ENCODE measurements around the gene CHN2. TPM values are rescaled to one million over a fixed set of nuclear protein-coding genes. Genes with fewer than 3 reads are reported as not detected.

CHN2 gene
- polyA plus RNA-seq, 1 experiment = not detected

GRCh38 chr7:29197916-29198315, 3.3 kb downstream of the CHN2 start:
- no peak for TF ChIP-seq CTCF (IDR thresholded peaks at IDR 0.05; ENCODE audit: low read depth, low read length)
- Histone ChIP-seq H3K27me3 (ENCODE audit: control insufficient read depth, insufficient read depth, low read length) (peaks cover 26% of the 10 kb centered on the region), H3K4me3 (ENCODE audit: low read depth, low read length) (no peak overlapping the region), H3K27ac (ENCODE audit: low read depth, low read length) (no peak overlapping the region), H3K9me3 (ENCODE audit: control insufficient read depth, insufficient read depth, low read length) (no peaks in the 10 kb centered on the region; the same call in 1 of the 2 replicates)
- DNase-seq (ENCODE audit: low read depth, low spot score) = no peak
- CTCF ChIA-PET = interaction anchor here (0.5 to 0.7 kb wide), 2 partner anchors 8 to 24 kb away, joined by 3 to 6 read pairs; no protein-coding TSS in a partner anchor
- POLR2A ChIA-PET = no interaction called here

- Histone ChIP-seq H3K27ac (ENCODE audit: low read depth, low read length) (no peak overlapping the region), H3K27me3 (ENCODE audit: control insufficient read depth, insufficient read depth, low read length) (peaks cover 14% of the 10 kb centered on the region), H3K9me3 (ENCODE audit: control insufficient read depth, insufficient read depth, low read length) (no peaks in the 10 kb centered on the region), H3K4me3 (ENCODE audit: low read depth, low read length) (no peak overlapping the region)
- POLR2A ChIA-PET = no interaction called here
- CTCF ChIA-PET = no interaction called here
- no peak for DNase-seq (ENCODE audit: low read depth, low spot score)
- TF ChIP-seq CTCF (IDR thresholded peaks at IDR 0.05; ENCODE audit: low read depth, low read length) = no peak
Observed at GRCh38 chr7:29199776-29200175, 5.2 kb downstream of the CHN2 start.

GRCh38 chr7:29202651-29203069, 8.1 kb downstream of the CHN2 start:
- no peak for TF ChIP-seq CTCF (IDR thresholded peaks at IDR 0.05; ENCODE audit: low read depth, low read length)
- H3K27me3 ChIP-seq (ENCODE audit: control insufficient read depth, insufficient read depth, low read length) = no peaks in the 10 kb centered on the region
- no peak overlapping the region for H3K27ac ChIP-seq (ENCODE audit: low read depth, low read length)
- H3K4me3 ChIP-seq (ENCODE audit: low read depth, low read length) = no peak overlapping the region
- DNase-seq (ENCODE audit: low read depth, low spot score) = no peak
- POLR2A ChIA-PET = no interaction called here
- CTCF ChIA-PET = no interaction called here
- no peaks in the 10 kb centered on the region for H3K9me3 ChIP-seq (ENCODE audit: control insufficient read depth, insufficient read depth, low read length)

- POLR2A ChIA-PET = no interaction called here
Observed at GRCh38 chr7:29204491-29205272, 10.1 kb downstream of the CHN2 start.

More at GRCh38 chr7:29204491-29205272, 10.1 kb downstream of the CHN2 start:
- no peak for DNase-seq (ENCODE audit: low read depth, low spot score)
- CTCF ChIA-PET = interaction anchor here (0.8 kb wide), 1 partner anchor 283 kb away, joined by 3 read pairs; no protein-coding TSS in a partner anchor
- Histone ChIP-seq H3K27me3 (ENCODE audit: control insufficient read depth, insufficient read depth, low read length) (no peaks in the 10 kb centered on the region), H3K9me3 (ENCODE audit: control insufficient read depth, insufficient read depth, low read length) (no peaks in the 10 kb centered on the region), H3K4me3 (ENCODE audit: low read depth, low read length) (no peak overlapping the region), H3K27ac (ENCODE audit: low read depth, low read length) (no peak overlapping the region)
- TF ChIP-seq CTCF (IDR thresholded peaks at IDR 0.05; ENCODE audit: low read depth, low read length) = no peak

Data from AG04450 (cell line).